Measurements from ENCODE around the gene KIF16B.

The KIF16B gene

DNA sequence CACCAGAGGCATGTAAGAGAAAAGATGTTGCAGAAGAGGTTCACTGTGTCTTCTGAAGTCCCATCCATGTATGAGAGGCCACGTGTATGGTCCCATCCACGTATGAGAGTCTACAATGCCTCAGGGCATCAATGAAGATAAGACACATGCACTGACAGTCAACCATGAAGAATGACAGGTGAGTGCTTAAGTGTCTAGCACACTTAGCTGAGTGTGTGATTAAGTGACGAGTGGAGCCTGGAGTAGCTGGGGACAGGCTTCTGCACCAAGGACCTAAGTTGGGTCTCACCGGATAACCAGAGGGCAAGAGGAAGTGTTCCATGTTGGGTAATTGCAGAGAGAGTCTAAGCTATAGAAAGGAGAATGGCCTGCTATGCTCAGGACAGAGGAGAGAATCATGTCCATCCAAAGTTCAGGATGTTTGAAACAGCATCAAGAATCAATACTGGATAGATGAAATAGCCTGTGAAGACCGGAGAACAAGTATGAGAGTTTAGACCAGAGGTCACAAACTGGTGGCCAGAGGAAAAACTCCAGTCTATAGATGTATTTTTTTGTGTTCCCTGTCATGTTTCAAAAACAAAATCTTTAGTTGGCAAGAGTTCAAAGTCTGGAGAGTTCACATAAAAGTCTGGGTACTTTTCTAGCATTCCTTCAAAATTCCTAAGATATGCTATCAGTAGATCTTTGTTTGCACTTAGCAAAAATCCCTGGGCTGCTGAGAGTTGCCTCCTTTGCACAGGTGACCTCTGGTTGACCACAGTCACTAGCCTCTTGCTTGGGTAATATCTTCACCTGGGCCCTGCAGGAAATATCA, 165.8 kb downstream of the KIF16B start:
- DNase-seq (ENCODE audit: low read depth), result peak; percentile 28
- peaks cover 3% of the 10 kb centered on the region for H3K36me3 ChIP-seq (ENCODE audit: control insufficient read depth, insufficient read depth, low read length, severe bottlenecking)
- no peak overlapping the region for H3K4me3 ChIP-seq (ENCODE audit: low read length)
- peaks cover 10% of the 10 kb centered on the region for H3K9me3 ChIP-seq (ENCODE audit: control insufficient read depth, low read length)
- H3K4me1 ChIP-seq (ENCODE audit: control insufficient read depth, insufficient read depth, low read length), result no peaks in the 10 kb centered on the region
- H3K9ac ChIP-seq (ENCODE audit: low read length), result no peak overlapping the region
- no peaks in the 10 kb centered on the region for H3K27me3 ChIP-seq (replicated peaks; ENCODE audit: control insufficient read depth, insufficient read depth, low read length)

DNA sequence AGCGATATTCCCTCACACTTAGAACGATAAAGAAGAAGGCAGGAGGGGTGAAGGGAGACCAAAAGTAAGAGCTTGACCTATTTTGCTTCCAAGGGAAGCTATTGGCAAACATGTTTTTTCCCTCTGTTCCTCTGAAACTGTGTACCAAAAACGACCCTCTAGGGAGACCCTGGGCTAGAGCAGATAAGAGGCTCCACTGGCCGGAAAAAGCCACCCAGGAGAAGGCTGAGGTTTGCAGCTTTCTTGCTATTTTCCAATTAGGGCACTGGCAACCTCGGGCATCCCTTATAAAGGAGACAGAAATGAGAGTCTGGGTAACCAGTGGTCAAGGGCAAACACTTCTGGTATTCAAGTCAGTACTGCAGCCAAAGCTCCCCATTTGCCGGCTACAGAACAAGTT, 168.0 kb downstream of the KIF16B start:
- DNase-seq (ENCODE audit: low read depth), result no peak
- Histone ChIP-seq H3K9ac (ENCODE audit: low read length) (no peak overlapping the region), H3K36me3 (ENCODE audit: control insufficient read depth, insufficient read depth, low read length, severe bottlenecking) (peaks cover 3% of the 10 kb centered on the region), H3K4me1 (ENCODE audit: control insufficient read depth, insufficient read depth, low read length) (no peaks in the 10 kb centered on the region), H3K4me3 (ENCODE audit: low read length) (no peak overlapping the region), H3K27me3 (replicated peaks; ENCODE audit: control insufficient read depth, insufficient read depth, low read length) (no peaks in the 10 kb centered on the region), H3K9me3 (ENCODE audit: control insufficient read depth, low read length) (no peaks in the 10 kb centered on the region)

DNA sequence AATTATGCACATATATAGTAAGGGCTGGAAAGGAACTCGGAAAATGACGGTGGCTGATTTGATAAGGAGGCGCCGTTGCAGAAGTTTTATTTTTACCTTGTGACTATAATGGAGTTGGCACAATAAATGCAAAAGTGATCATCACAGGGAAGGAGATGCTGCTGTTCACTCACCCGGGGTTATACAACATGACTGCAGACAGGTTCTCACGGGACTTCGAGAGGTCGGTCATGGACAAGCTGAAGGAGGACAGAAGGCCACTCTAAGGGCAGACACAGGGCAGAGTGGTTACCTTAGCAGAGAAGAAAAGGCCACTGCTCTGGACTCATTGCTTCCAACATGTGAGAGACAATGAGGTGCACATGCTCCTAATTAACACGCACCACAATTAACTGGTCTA, 168.6 kb downstream of the KIF16B start:
- Histone ChIP-seq H3K4me3 (ENCODE audit: low read length) (no peak overlapping the region), H3K9me3 (ENCODE audit: control insufficient read depth, low read length) (no peaks in the 10 kb centered on the region), H3K27me3 (replicated peaks; ENCODE audit: control insufficient read depth, insufficient read depth, low read length) (no peaks in the 10 kb centered on the region), H3K4me1 (ENCODE audit: control insufficient read depth, insufficient read depth, low read length) (no peaks in the 10 kb centered on the region), H3K9ac (ENCODE audit: low read length) (no peak overlapping the region), H3K36me3 (ENCODE audit: control insufficient read depth, insufficient read depth, low read length, severe bottlenecking) (peaks cover 3% of the 10 kb centered on the region)
- DNase-seq (ENCODE audit: low read depth), result no peak

DNA sequence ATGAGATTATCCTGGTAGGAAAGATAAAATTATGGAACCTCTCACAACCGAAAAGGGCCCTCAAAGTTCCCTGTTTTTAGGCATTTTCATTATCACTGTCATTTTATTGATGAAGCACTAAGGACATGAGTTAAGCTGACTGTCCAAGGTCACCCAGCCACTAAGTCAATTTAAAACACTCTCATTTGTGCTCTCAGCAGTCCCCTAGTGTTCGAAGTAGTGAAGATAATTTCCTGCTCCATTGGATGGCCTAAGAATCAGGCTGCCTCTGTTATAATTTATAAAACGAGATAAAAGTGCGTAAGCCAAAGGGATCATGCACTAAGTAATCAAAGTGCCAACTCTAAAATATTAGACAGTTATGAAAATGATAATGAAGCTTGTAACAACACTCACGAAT, 169.1 kb downstream of the KIF16B start:
- H3K4me1 ChIP-seq (ENCODE audit: control insufficient read depth, insufficient read depth, low read length), result no peaks in the 10 kb centered on the region
- no peak overlapping the region for H3K9ac ChIP-seq (ENCODE audit: low read length)
- no peak overlapping the region for H3K4me3 ChIP-seq (ENCODE audit: low read length)
- peaks cover 3% of the 10 kb centered on the region for H3K36me3 ChIP-seq (ENCODE audit: control insufficient read depth, insufficient read depth, low read length, severe bottlenecking)
- no peaks in the 10 kb centered on the region for H3K9me3 ChIP-seq (ENCODE audit: control insufficient read depth, low read length)
- no peaks in the 10 kb centered on the region for H3K27me3 ChIP-seq (replicated peaks; ENCODE audit: control insufficient read depth, insufficient read depth, low read length)
- no peak for DNase-seq (ENCODE audit: low read depth)

DNA sequence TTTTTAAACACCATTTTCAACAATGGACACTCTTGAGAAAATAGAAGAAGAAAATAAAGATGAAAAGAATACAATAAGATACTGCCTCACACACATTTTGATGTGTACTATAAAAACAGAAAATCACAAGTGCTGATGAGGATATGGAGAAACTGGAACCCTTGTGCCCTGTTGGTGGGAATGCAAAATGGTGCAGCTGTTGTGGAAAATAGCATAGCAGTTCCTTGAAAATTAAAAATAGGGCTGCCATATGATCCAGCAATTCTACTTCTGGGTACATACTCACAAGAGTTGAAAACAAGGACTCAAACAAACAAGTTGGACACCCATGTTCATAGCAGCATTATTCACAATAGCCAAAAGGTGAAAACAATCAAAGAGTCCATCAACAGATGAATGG, 173.0 kb downstream of the KIF16B start:
- Histone ChIP-seq H3K36me3 (ENCODE audit: control insufficient read depth, insufficient read depth, low read length, severe bottlenecking) (peaks cover 3% of the 10 kb centered on the region), H3K9me3 (ENCODE audit: control insufficient read depth, low read length) (no peaks in the 10 kb centered on the region), H3K27me3 (replicated peaks; ENCODE audit: control insufficient read depth, insufficient read depth, low read length) (no peaks in the 10 kb centered on the region), H3K4me3 (ENCODE audit: low read length) (no peak overlapping the region), H3K4me1 (ENCODE audit: control insufficient read depth, insufficient read depth, low read length) (peaks cover 15% of the 10 kb centered on the region), H3K9ac (ENCODE audit: low read length) (no peak overlapping the region)
- no peak for DNase-seq (ENCODE audit: low read depth)

DNA sequence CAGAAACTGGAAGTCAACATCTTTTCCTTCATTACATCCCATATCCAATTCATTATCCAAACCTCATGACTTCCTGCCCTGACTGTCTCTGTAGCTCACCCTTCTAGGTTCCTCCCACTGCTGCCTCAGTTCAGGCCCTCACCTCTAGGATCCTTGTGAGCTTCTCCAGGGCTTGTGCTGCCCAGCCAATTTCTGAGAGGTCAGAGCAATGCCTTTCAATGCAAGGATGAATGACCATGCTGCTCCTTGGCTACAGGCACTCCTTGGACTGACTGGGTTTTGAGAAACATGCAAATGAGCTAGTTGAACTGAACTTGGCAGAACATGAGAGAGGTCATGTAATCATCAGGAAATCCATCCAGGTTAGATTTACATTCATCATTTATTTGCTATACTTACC, 173.4 kb downstream of the KIF16B start:
- Histone ChIP-seq H3K27me3 (replicated peaks; ENCODE audit: control insufficient read depth, insufficient read depth, low read length) (no peaks in the 10 kb centered on the region), H3K4me1 (ENCODE audit: control insufficient read depth, insufficient read depth, low read length) (peaks cover 15% of the 10 kb centered on the region), H3K4me3 (ENCODE audit: low read length) (no peak overlapping the region), H3K9ac (ENCODE audit: low read length) (no peak overlapping the region), H3K36me3 (ENCODE audit: control insufficient read depth, insufficient read depth, low read length, severe bottlenecking) (peaks cover 3% of the 10 kb centered on the region), H3K9me3 (ENCODE audit: control insufficient read depth, low read length) (no peaks in the 10 kb centered on the region)
- no peak for DNase-seq (ENCODE audit: low read depth)

DNA sequence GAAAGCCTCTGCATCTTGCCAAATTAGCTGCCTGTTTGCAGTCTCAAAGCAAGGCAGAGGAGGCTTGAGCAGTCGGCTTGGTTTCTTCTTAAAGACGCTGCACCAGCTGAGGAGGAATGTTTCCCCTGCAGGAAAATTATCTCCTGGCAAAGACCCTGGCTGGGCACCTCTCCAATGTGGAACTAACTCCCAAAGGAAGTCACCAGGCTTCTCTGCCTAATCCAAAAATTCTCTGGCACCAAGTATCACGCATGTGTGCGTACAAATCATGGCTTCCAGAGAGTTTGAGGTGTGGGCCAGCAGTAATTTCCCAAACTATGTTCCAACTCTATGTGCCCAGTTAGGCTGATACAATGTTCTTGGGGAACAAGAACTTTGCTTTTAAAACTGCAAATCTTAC, 176.2 kb downstream of the KIF16B start:
- Histone ChIP-seq H3K27me3 (replicated peaks; ENCODE audit: control insufficient read depth, insufficient read depth, low read length) (no peaks in the 10 kb centered on the region), H3K4me3 (ENCODE audit: low read length) (no peak overlapping the region), H3K9me3 (ENCODE audit: control insufficient read depth, low read length) (no peaks in the 10 kb centered on the region), H3K9ac (ENCODE audit: low read length) (peak overlapping the region; percentile 27), H3K36me3 (ENCODE audit: control insufficient read depth, insufficient read depth, low read length, severe bottlenecking) (no peaks in the 10 kb centered on the region), H3K4me1 (ENCODE audit: control insufficient read depth, insufficient read depth, low read length) (peaks cover 15% of the 10 kb centered on the region)
- peak; percentile 44 for DNase-seq (ENCODE audit: low read depth)

DNA sequence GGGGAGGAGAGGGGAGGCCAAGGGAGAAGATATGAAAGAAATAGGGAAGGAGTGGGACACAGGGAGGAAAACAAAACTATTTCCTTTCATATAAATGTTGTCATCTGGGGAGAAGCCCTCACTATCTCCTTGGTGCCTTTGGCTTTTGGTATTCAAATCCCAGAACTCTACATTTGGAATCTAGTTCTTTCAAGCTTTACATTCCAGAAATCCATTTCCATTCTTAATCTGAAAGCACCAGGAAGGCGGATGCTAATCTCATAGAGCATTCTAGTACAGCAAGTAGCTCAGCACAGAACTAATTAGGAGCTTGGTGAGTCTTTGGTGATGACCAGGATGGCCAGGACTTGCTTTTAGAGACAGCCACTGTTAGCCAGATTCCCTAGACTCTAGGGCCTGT, 177.9 kb downstream of the KIF16B start:
- H3K27me3 ChIP-seq (replicated peaks; ENCODE audit: control insufficient read depth, insufficient read depth, low read length), result no peaks in the 10 kb centered on the region
- no peak for DNase-seq (ENCODE audit: low read depth)
- H3K4me3 ChIP-seq (ENCODE audit: low read length), result no peak overlapping the region
- H3K36me3 ChIP-seq (ENCODE audit: control insufficient read depth, insufficient read depth, low read length, severe bottlenecking), result peaks cover 2% of the 10 kb centered on the region
- no peak overlapping the region for H3K9ac ChIP-seq (ENCODE audit: low read length)
- peaks cover 15% of the 10 kb centered on the region for H3K4me1 ChIP-seq (ENCODE audit: control insufficient read depth, insufficient read depth, low read length)
- H3K9me3 ChIP-seq (ENCODE audit: control insufficient read depth, low read length), result no peaks in the 10 kb centered on the region

DNA sequence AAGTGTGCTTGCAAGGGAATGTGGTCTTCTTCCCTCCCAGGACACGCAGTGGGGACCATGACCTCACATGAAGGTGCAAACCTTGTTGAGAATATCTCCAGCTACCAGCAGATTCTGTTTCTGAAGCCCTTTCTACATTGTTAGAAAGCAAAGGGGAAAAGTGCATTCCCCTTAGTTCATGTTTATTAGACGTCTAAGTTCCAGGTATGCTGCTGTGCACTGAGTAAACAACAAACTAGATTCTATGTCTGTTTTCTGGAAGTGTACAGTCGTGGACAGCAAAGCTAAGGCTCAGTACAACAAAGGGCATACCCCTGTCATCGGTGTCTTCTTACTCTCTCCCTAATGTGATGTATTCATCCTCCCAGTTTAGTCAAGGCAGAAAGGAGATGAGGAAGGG, 178.5 kb downstream of the KIF16B start:
- Histone ChIP-seq H3K9me3 (ENCODE audit: control insufficient read depth, low read length) (no peaks in the 10 kb centered on the region), H3K9ac (ENCODE audit: low read length) (no peak overlapping the region), H3K4me1 (ENCODE audit: control insufficient read depth, insufficient read depth, low read length) (peaks cover 15% of the 10 kb centered on the region), H3K36me3 (ENCODE audit: control insufficient read depth, insufficient read depth, low read length, severe bottlenecking) (peaks cover 2% of the 10 kb centered on the region), H3K27me3 (replicated peaks; ENCODE audit: control insufficient read depth, insufficient read depth, low read length) (no peaks in the 10 kb centered on the region), H3K4me3 (ENCODE audit: low read length) (no peak overlapping the region)
- no peak for DNase-seq (ENCODE audit: low read depth)

DNA sequence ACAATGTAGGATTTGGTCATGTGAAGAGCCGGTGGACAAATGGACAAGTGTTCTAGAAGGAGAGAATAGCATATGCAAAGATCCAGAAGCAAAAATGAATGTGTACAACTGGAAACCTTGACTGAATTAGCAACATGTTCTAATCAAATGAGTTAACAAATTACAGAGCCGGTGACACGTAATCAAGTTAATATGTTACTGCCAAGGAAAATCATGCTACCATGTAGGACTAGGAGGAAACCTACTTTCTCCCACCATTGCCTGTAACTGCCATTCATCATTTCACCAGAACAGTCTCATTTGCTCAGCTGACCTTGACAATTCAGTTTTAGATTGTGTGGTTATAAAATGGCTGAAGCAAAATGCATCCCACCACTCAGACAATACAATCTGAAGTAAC, 179.4 kb downstream of the KIF16B start:
- no peaks in the 10 kb centered on the region for H3K27me3 ChIP-seq (replicated peaks; ENCODE audit: control insufficient read depth, insufficient read depth, low read length)
- peaks cover 15% of the 10 kb centered on the region for H3K4me1 ChIP-seq (ENCODE audit: control insufficient read depth, insufficient read depth, low read length)
- H3K36me3 ChIP-seq (ENCODE audit: control insufficient read depth, insufficient read depth, low read length, severe bottlenecking), result peaks cover 2% of the 10 kb centered on the region
- no peak for DNase-seq (ENCODE audit: low read depth)
- H3K4me3 ChIP-seq (ENCODE audit: low read length), result no peak overlapping the region
- H3K9me3 ChIP-seq (ENCODE audit: control insufficient read depth, low read length), result no peaks in the 10 kb centered on the region
- H3K9ac ChIP-seq (ENCODE audit: low read length), result no peak overlapping the region

DNA sequence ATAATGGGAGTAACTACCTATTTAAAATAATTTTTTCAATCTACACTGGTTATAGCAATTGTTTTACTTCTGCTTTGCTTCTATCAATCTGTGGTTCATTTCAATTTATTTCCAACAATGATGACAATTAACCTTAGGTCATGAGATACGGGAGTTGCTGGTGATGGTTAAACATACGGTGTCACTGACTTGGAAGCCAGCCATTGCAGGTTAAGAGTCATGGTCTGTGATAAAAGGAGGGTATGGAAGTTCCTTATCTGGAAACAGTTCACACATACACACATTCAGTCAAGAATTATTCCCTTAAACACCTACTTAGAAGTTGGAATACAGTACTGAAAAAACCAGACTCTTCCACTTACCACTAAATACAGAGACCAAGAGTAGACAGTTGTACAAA, 180.0 kb downstream of the KIF16B start:
- no peaks in the 10 kb centered on the region for H3K9me3 ChIP-seq (ENCODE audit: control insufficient read depth, low read length)
- H3K36me3 ChIP-seq (ENCODE audit: control insufficient read depth, insufficient read depth, low read length, severe bottlenecking), result peaks cover 2% of the 10 kb centered on the region
- H3K27me3 ChIP-seq (replicated peaks; ENCODE audit: control insufficient read depth, insufficient read depth, low read length), result no peaks in the 10 kb centered on the region
- DNase-seq (ENCODE audit: low read depth), result no peak
- H3K9ac ChIP-seq (ENCODE audit: low read length), result no peak overlapping the region
- peaks cover 15% of the 10 kb centered on the region for H3K4me1 ChIP-seq (ENCODE audit: control insufficient read depth, insufficient read depth, low read length)
- H3K4me3 ChIP-seq (ENCODE audit: low read length), result no peak overlapping the region

DNA sequence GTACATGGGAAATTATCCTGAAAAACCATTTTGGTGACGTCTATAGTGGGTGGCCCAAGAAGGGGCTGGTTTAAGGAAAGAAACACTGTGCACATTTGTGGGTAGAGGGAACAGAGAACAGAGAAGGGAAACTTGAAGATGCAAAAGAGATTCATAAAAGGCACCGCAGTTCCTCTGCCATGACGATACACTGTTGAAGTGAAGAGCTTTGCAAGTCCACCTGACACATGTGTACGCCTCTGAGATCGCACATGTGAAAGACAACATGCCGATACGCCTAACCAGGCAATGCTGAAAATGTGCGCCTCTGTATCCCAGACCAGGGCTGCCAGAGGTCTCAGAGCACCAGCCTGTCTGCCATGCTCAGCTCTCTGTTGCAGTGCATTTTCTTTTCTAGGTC, 180.9 kb downstream of the KIF16B start:
- Histone ChIP-seq H3K4me3 (ENCODE audit: low read length) (no peak overlapping the region), H3K27me3 (replicated peaks; ENCODE audit: control insufficient read depth, insufficient read depth, low read length) (no peaks in the 10 kb centered on the region), H3K9ac (ENCODE audit: low read length) (no peak overlapping the region), H3K4me1 (ENCODE audit: control insufficient read depth, insufficient read depth, low read length) (peaks cover 8% of the 10 kb centered on the region), H3K9me3 (ENCODE audit: control insufficient read depth, low read length) (no peaks in the 10 kb centered on the region), H3K36me3 (ENCODE audit: control insufficient read depth, insufficient read depth, low read length, severe bottlenecking) (peaks cover 2% of the 10 kb centered on the region)
- no peak for DNase-seq (ENCODE audit: low read depth)

Data from adipocyte (in vitro differentiated cells).